ENCODE measurements around the gene CARD8.

CARD8 gene

GRCh38 chr19:48203794-48204628 is 51.7 kb downstream of the CARD8 start:
- DNase-seq, result peak; percentile 66

GRCh38 chr19:48203222-48203793 is 52.4 kb downstream of the CARD8 start:
- no peak for DNase-seq

GRCh38 chr19:48196933-48197665 is 58.6 kb downstream of the CARD8 start:
- no peak for DNase-seq

GRCh38 chr19:48196321-48196763 is 59.4 kb downstream of the CARD8 start:
- DNase-seq, result no peak

GRCh38 chr19:48194844-48195830 is 60.6 kb downstream of the CARD8 start:
- no peak for DNase-seq

GRCh38 chr19:48194041-48194843 is 61.5 kb downstream of the CARD8 start:
- DNase-seq, result no peak

GRCh38 chr19:48192750-48193149 is 63.0 kb downstream of the CARD8 start:
- no peak for DNase-seq

- no peak for DNase-seq
Observed at GRCh38 chr19:48190885-48191284, 64.8 kb downstream of the CARD8 start.

- no peak for DNase-seq
Observed at GRCh38 chr19:48190288-48190884, 65.3 kb downstream of the CARD8 start.

- no peak for DNase-seq
Observed at GRCh38 chr19:48186541-48186991, 69.1 kb downstream of the CARD8 start.

GRCh38 chr19:48186015-48186414 is 69.7 kb downstream of the CARD8 start:
- no peak for DNase-seq

GRCh38 chr19:48183356-48183755 is 72.4 kb downstream of the CARD8 start:
- DNase-seq, result no peak

- DNase-seq, result no peak
Observed at GRCh38 chr19:48182434-48182833, 73.3 kb downstream of the CARD8 start.

GRCh38 chr19:48181505-48181904 is 74.2 kb downstream of the CARD8 start:
- no peak for DNase-seq

- DNase-seq, result no peak
Observed at GRCh38 chr19:48176226-48176625, 79.5 kb downstream of the CARD8 start.

GRCh38 chr19:48175578-48175977 is 80.1 kb downstream of the CARD8 start:
- DNase-seq, result no peak

GRCh38 chr19:48174445-48175030 is 81.2 kb downstream of the CARD8 start:
- no peak for DNase-seq

- no peak for DNase-seq
Observed at GRCh38 chr19:48171710-48172109, 84.0 kb downstream of the CARD8 start.

GRCh38 chr19:48170817-48171347 is 84.8 kb downstream of the CARD8 start:
- no peak for DNase-seq

Measured in 8988T (cell line).